Measurements from ENCODE around the gene PHEX. TPM values are rescaled to one million over a fixed set of nuclear protein-coding genes. Genes with fewer than 3 reads are reported as not detected.

The PHEX gene
- total RNA-seq, 2 donors from 2014 or later = 0.56 TPM; not detected in 1

DNA sequence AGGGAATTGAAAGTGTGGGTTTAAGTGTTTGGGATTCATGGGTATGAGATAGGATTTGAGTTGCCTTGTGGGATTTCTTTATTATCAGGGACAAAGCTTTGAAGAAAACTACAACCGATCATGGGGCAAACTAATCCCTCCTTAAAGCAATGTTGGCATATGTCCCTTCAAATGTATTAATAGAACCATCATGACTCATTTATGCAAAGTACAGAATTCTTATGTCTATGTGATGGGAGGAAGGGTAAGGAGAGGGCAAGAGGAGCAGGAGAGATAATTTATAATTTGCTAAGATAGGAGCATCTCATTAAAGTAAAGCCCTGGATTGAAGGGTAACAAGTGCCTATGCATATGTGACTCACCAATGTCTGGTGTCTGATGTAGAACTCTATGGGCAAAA lies 94.2 kb downstream of the PHEX start:
- no peaks in the 10 kb centered on the region for H3K36me3 ChIP-seq
- TF ChIP-seq, protein P1, sequence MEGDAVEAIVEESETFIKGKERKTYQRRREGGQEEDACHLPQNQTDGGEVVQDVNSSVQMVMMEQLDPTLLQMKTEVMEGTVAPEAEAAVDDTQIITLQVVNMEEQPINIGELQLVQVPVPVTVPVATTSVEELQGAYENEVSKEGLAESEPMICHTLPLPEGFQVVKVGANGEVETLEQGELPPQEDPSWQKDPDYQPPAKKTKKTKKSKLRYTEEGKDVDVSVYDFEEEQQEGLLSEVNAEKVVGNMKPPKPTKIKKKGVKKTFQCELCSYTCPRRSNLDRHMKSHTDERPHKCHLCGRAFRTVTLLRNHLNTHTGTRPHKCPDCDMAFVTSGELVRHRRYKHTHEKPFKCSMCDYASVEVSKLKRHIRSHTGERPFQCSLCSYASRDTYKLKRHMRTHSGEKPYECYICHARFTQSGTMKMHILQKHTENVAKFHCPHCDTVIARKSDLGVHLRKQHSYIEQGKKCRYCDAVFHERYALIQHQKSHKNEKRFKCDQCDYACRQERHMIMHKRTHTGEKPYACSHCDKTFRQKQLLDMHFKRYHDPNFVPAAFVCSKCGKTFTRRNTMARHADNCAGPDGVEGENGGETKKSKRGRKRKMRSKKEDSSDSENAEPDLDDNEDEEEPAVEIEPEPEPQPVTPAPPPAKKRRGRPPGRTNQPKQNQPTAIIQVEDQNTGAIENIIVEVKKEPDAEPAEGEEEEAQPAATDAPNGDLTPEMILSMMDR (IDR thresholded peaks at IDR 0.05) = no peak
- DNase-seq = no peak
- no peaks in the 10 kb centered on the region for H3K4me1 ChIP-seq
- H3K4me3 ChIP-seq = no peak overlapping the region
- no peaks in the 10 kb centered on the region for H3K27me3 ChIP-seq
- H3K9ac ChIP-seq (ENCODE audit: low read depth in 2 of 2, low read length in 2 of 2) = no peak overlapping the region
- H3K9me3 ChIP-seq = no peaks in the 10 kb centered on the region
- intact Hi-C loops (cut with DNase I) = no loop called here
- no peak overlapping the region for H3K27ac ChIP-seq

DNA sequence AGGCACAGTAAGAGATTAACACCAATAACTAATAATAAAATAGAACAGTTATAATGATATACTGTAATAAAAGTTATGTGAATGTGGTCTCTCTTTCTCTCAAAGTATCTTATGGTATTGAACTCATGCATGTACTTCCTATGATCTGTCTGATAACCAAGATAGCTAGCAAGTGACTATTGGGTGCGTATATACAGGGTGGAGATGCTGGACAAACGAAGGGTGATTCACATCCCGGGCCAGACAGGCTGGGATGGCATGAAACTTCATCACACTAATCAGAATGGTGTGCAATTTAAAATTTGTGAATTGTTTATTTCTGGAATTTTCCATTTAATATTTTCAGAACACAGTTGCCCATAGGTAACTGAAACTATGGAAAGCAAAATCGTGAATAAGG lies 96.8 kb downstream of the PHEX start:
- intact Hi-C loops (cut with DNase I) = no loop called here
- DNase-seq = no peak
- H3K27me3 ChIP-seq = no peaks in the 10 kb centered on the region
- H3K4me3 ChIP-seq = no peak overlapping the region
- H3K9me3 ChIP-seq = no peaks in the 10 kb centered on the region
- H3K9ac ChIP-seq (ENCODE audit: low read depth in 2 of 2, low read length in 2 of 2) = no peak overlapping the region
- no peaks in the 10 kb centered on the region for H3K36me3 ChIP-seq
- no peak overlapping the region for H3K27ac ChIP-seq
- no peaks in the 10 kb centered on the region for H3K4me1 ChIP-seq
- TF ChIP-seq, protein P1 (IDR thresholded peaks at IDR 0.05) = no peak

DNA sequence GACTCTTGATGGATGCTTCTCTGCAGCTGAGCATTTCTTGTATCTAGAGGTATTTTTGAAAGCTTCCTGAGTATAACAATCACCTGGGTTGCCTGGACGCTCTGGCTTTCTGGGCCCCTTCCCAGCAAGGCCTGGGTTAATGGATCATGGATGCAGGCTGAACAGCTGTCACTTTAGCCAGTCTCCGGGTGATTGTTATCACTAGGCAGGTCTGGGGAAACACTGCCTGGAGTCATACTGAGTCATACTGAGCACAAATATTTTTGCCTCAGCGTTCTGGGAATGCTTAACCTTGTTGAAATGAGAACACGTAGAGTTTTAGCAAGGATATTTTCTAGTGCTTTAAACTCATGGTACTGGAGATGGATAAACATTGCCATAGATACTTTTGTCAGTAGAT lies 102.6 kb downstream of the PHEX start:
- Histone ChIP-seq H3K4me3 (no peak overlapping the region), H3K27ac (no peak overlapping the region), H3K27me3 (no peaks in the 10 kb centered on the region), H3K4me1 (no peaks in the 10 kb centered on the region), H3K9me3 (no peaks in the 10 kb centered on the region), H3K9ac (ENCODE audit: low read depth in 2 of 2, low read length in 2 of 2) (no peak overlapping the region), H3K36me3 (no peaks in the 10 kb centered on the region)
- intact Hi-C loops (cut with DNase I) = loop anchor here (5.0 to 10.0 kb wide), 2 partner anchors 58 to 610 kb away; no protein-coding TSS in a partner anchor
- TF ChIP-seq, protein P1 (IDR thresholded peaks at IDR 0.05) = no peak
- no peak for DNase-seq

DNA sequence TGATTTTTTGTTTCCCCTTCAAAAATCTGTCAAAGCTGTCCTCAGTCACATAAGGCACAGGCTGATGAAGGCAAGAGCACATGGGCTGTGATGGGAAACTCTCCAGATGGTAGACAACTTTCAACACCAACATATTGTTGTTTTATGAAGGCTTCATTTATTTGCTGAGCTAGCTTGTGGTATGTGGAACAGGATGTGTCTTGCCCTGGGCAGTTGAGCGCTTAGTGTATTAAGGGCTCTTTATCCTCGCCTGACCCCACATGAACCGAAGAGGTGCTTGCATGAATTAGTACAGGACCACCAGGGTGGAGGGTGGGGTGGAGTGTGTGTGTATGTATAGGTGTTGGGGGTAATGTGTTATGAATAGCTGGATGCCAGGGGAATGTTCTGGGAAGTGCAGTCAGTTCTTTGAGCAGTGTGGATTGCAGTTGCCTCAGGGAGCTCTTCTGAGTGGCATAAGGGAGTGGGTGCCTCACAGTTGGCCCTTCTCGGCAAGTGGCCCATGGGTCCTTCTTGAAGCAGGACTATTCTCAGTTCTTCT lies 103.1 kb downstream of the PHEX start:
- TF ChIP-seq, protein P1 (IDR thresholded peaks at IDR 0.05) = no peak
- H3K9ac ChIP-seq (ENCODE audit: low read depth in 2 of 2, low read length in 2 of 2) = no peak overlapping the region

DNA sequence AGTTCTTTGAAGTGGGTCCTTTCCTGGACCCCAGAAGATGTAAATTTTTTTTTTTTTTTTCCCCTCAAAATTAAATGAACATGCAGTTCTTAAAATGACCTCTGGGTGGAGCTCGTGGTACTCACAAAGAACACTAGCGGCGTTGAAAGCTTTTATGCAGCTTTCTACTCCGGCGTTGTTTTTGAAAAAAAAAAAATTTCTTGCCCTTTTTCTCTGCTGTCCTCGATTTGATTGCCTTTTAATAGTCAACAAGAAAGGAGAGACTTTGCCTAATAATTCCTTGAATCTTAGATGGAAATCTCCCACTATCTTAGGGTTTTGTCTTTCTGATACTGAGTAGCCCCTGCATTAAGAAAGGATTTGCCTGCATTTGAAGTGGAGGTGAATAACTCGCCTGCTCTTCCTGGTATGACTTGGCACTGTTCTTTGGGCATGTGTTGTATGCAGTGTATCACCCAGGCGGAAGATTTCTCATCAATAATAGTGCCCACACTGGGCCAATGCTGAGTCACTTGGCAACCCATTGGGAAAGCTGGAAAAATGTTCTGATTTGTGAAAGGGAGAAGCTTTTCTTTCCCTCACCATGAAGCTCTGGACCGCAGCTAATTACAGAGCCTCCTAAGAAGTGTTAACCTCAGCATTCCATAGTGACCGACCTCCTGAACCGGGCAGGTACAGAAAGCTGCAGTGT lies 104.0 kb downstream of the PHEX start:
- no peak overlapping the region for H3K9ac ChIP-seq (ENCODE audit: low read depth in 2 of 2, low read length in 2 of 2)
- H3K36me3 ChIP-seq = no peaks in the 10 kb centered on the region
- DNase-seq = no peak

More for the DNA sequence above, 103.1 kb downstream of the PHEX start:
- intact Hi-C loops (cut with DNase I) = loop anchor here (5.0 to 10.0 kb wide), 2 partner anchors 57 to 610 kb away; no protein-coding TSS in a partner anchor
- no peaks in the 10 kb centered on the region for H3K9me3 ChIP-seq
- no peak overlapping the region for H3K27ac ChIP-seq
- no peak for DNase-seq
- no peak overlapping the region for H3K4me3 ChIP-seq
- H3K4me1 ChIP-seq = no peaks in the 10 kb centered on the region
- no peaks in the 10 kb centered on the region for H3K36me3 ChIP-seq
- no peaks in the 10 kb centered on the region for H3K27me3 ChIP-seq

More for the DNA sequence above, 104.0 kb downstream of the PHEX start:
- Histone ChIP-seq H3K9me3 (no peaks in the 10 kb centered on the region), H3K4me3 (no peak overlapping the region), H3K27me3 (no peaks in the 10 kb centered on the region), H3K4me1 (no peaks in the 10 kb centered on the region), H3K27ac (no peak overlapping the region)
- intact Hi-C loops (cut with DNase I) = loop anchor here (5.0 to 10.0 kb wide), 2 partner anchors 56 to 609 kb away; no protein-coding TSS in a partner anchor
- TF ChIP-seq, protein P1 (IDR thresholded peaks at IDR 0.05) = peak; percentile 87
